ENCODE results near the gene PCGF6.
"Not testable (repeated sequence)": the region's sequence is repeated elsewhere in the genome, so short reads cannot be mapped to it uniquely, and the experiment has no call there.

The PCGF6 gene

GRCh38 chr10:103350517-103351260 lies at the start of gene PCGF6:
Gene PCGF6 (minus strand): TSS chr10:103351140. CDS start chr10:103351066, 74 bp downstream.
- peak; percentile 74 for DNase-seq

GRCh38 chr10:103397191-103397825 lies 46.4 kb upstream of the PCGF6 start:
- DNase-seq = no peak

GRCh38 chr10:103396789-103397087 lies 45.8 kb upstream of the PCGF6 start:
- DNase-seq = no peak

- peak; percentile 95 for DNase-seq
Measured at GRCh38 chr10:103396067-103396788, 45.3 kb upstream of the PCGF6 start, which contains the start of the genes ATP5MK and PDCD11. Gene ATP5MK (minus strand): TSS chr10:103396475. CDS start chr10:103392457, 4,018 bp downstream. Gene PDCD11 (plus strand): TSS chr10:103396626. CDS start chr10:103398427, 1,801 bp downstream.

- no peak for DNase-seq
Measured at GRCh38 chr10:103395754-103396066, 44.8 kb upstream of the PCGF6 start.

- no peak for DNase-seq
Measured at GRCh38 chr10:103394180-103394579, 43.2 kb upstream of the PCGF6 start.

- no peak for DNase-seq
Measured at GRCh38 chr10:103382769-103383168, 31.8 kb upstream of the PCGF6 start.

- DNase-seq = no peak
Measured at GRCh38 chr10:103374263-103374662, 23.3 kb upstream of the PCGF6 start.

- no peak for DNase-seq
Measured at GRCh38 chr10:103373544-103373943, 22.6 kb upstream of the PCGF6 start.

GRCh38 chr10:103367782-103368518 lies 17.0 kb upstream of the PCGF6 start, which contains the start of gene TAF5:
Gene TAF5 (plus strand): TSS chr10:103367976. CDS start chr10:103367990, 14 bp downstream.
- peak; percentile 93 for DNase-seq

GRCh38 chr10:103367379-103367781 lies 16.4 kb upstream of the PCGF6 start:
- no peak for DNase-seq

- DNase-seq = not testable (repeated sequence)
Measured at GRCh38 chr10:103360791-103361190, 9.9 kb upstream of the PCGF6 start.

- not testable (repeated sequence) for DNase-seq
Measured at GRCh38 chr10:103359493-103359892, 8.6 kb upstream of the PCGF6 start.

GRCh38 chr10:103355906-103356599 lies 5.1 kb upstream of the PCGF6 start:
- DNase-seq = no peak

- DNase-seq = not testable (repeated sequence)
Measured at GRCh38 chr10:103354567-103354966, 3.6 kb upstream of the PCGF6 start.

GRCh38 chr10:103353281-103353680 lies 2.3 kb upstream of the PCGF6 start:
- DNase-seq = no peak

- no peak for DNase-seq
Measured at GRCh38 chr10:103350175-103350516, 794 bp downstream of the PCGF6 start.

GRCh38 chr10:103336370-103336769 lies 14.6 kb downstream of the PCGF6 start:
- no peak for DNase-seq

- no peak for DNase-seq
Measured at GRCh38 chr10:103334567-103334966, 16.4 kb downstream of the PCGF6 start.

- peak; percentile 35 for DNase-seq
Measured at GRCh38 chr10:103333934-103334520, 16.9 kb downstream of the PCGF6 start.

- DNase-seq = no peak
Measured at GRCh38 chr10:103327906-103328305, 23.0 kb downstream of the PCGF6 start.

GRCh38 chr10:103316087-103316486 lies 34.9 kb downstream of the PCGF6 start:
- no peak for DNase-seq

All from CD4-positive, alpha-beta T cell treated with Interleukin-12 subunit alpha and Interleukin-12 subunit beta, for 1 hour (primary cell).